Measurements from ENCODE around the gene MATCAP1.

DNA sequence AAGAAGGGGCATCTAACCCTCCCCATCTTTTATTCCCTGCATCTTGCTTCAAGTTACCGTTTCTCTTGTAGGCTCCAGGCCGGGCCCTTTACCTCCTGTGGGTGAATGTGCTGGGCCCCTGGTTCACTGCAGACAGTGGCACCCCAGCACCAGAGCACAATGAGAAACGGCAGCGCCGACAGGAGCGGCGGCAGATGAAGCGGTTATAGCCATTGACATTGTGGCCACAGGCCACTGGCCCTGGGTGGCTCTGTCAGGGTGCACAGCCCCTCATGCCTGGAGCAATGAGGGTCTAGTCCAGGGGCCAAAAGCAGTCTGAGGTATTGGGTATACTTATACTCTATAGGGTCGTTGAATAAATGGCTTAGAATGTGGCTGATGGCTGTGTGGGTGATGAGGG lies 45.1 kb upstream of the MATCAP1 start:
- TF ChIP-seq TFCP2L1 (CRISPR knock-in tag; IDR thresholded peaks at IDR 0.05), result no peak
- TF ChIP-seq EHMT2 (IDR thresholded peaks at IDR 0.05; ENCODE audit: low read depth), result no peak
- TF ChIP-seq, protein P1, sequence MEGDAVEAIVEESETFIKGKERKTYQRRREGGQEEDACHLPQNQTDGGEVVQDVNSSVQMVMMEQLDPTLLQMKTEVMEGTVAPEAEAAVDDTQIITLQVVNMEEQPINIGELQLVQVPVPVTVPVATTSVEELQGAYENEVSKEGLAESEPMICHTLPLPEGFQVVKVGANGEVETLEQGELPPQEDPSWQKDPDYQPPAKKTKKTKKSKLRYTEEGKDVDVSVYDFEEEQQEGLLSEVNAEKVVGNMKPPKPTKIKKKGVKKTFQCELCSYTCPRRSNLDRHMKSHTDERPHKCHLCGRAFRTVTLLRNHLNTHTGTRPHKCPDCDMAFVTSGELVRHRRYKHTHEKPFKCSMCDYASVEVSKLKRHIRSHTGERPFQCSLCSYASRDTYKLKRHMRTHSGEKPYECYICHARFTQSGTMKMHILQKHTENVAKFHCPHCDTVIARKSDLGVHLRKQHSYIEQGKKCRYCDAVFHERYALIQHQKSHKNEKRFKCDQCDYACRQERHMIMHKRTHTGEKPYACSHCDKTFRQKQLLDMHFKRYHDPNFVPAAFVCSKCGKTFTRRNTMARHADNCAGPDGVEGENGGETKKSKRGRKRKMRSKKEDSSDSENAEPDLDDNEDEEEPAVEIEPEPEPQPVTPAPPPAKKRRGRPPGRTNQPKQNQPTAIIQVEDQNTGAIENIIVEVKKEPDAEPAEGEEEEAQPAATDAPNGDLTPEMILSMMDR (IDR thresholded peaks at IDR 0.05), result no peak
- TF ChIP-seq, protein P2, sequence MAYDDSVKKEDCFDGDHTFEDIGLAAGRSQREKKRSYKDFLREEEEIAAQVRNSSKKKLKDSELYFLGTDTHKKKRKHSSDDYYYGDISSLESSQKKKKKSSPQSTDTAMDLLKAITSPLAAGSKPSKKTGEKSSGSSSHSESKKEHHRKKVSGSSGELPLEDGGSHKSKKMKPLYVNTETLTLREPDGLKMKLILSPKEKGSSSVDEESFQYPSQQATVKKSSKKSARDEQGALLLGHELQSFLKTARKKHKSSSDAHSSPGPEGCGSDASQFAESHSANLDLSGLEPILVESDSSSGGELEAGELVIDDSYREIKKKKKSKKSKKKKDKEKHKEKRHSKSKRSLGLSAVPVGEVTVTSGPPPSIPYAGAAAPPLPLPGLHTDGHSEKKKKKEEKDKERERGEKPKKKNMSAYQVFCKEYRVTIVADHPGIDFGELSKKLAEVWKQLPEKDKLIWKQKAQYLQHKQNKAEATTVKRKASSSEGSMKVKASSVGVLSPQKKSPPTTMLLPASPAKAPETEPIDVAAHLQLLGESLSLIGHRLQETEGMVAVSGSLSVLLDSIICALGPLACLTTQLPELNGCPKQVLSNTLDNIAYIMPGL (CRISPR knock-in tag; IDR thresholded peaks at IDR 0.05; ENCODE audit: borderline replicate concordance), result no peak
- TF ChIP-seq NFE2L2 (conservative IDR thresholded peaks at IDR 0.05; ENCODE audit: low read length), result no peak
- TF ChIP-seq, protein P3, sequence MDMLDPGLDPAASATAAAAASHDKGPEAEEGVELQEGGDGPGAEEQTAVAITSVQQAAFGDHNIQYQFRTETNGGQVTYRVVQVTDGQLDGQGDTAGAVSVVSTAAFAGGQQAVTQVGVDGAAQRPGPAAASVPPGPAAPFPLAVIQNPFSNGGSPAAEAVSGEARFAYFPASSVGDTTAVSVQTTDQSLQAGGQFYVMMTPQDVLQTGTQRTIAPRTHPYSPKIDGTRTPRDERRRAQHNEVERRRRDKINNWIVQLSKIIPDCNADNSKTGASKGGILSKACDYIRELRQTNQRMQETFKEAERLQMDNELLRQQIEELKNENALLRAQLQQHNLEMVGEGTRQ (IDR thresholded peaks at IDR 0.05), result no peak
- no peak for TF ChIP-seq ESRRA (IDR thresholded peaks at IDR 0.05; ENCODE audit: borderline replicate concordance, low read length)
